CD4-positive, alpha-beta T cell (primary cell): Measurements from ENCODE around the gene ACOT2. TPM values are rescaled to one million over a fixed set of nuclear protein-coding genes. Genes with fewer than 3 reads are reported as not detected.
A peak's percentile ranks its signal among the peaks of the same experiment; 100 is the strongest.
"Not testable (repeated sequence)": the region's sequence is repeated elsewhere in the genome, so short reads cannot be mapped to it uniquely, and the experiment has no call there.

Experiments used
- ATAC-seq: fragments of 200-7000 bp; cut with Tn5 transposase; one replicate; pipeline ENCODE4 v1.10.0; 2022; ENCODE audit warnings: mild to moderate bottlenecking; ENCODE audit not compliant: poor library complexity
- CTCF ChIA-PET: fragments of 350-600 bp; sonication (Branson Sonifier 250); formaldehyde crosslinking; loops from one replicate; lab custom pipeline; 2021; ENCODE audit warnings: antibody characterized with exemption, inconsistent platforms; lab: Charles Lee
- POLR2A ChIA-PET: fragments of 350-600 bp; sonication (Branson Sonifier 250); formaldehyde crosslinking; loops from one replicate; lab custom pipeline; 2021; ENCODE audit warnings: antibody characterized with exemption, inconsistent platforms; lab: Charles Lee
- DNase-seq, 14 experiments: peaks; one replicate each; pipeline ENCODE4 v3.0.0-alpha.2; 2013 to 2020; ENCODE audit warnings: mixed read lengths in 2 of 14
- H3K27ac ChIP-seq, 2 donors: one replicate each; pipeline versions ENCODE4 v1.5.1 to v1.7.0; 2013; ENCODE audit warnings: low read length in 2 of 2, low read depth in 1 of 2, mild to moderate bottlenecking in 1 of 2
- H3K27me3 ChIP-seq, 2 experiments: 1 replicate in 1 of 2; 2 replicates in 1 of 2; pipeline versions ENCODE4 v1.6.1 to v1.7.0; 2013; ENCODE audit warnings: low read length in 2 of 2, control low read depth in 1 of 2, mild to moderate bottlenecking in 1 of 2, moderate library complexity in 1 of 2; ENCODE audit not compliant: insufficient read depth in 2 of 2, control insufficient read depth in 1 of 2
- H3K36me3 ChIP-seq: one replicate; pipeline ENCODE4 v1.6.1; 2013; ENCODE audit warnings: low read length, control low read depth; ENCODE audit not compliant: insufficient read depth
- H3K4me1 ChIP-seq: one replicate; pipeline ENCODE4 v1.6.1; 2013; ENCODE audit warnings: low read length, control low read depth; ENCODE audit not compliant: insufficient read depth
- H3K4me3 ChIP-seq: one replicate; pipeline ENCODE4 v1.5.1; 2013; ENCODE audit warnings: mild to moderate bottlenecking, low read length, moderate library complexity
- H3K9me3 ChIP-seq, 2 experiments: 1 replicate in 1 of 2; 2 replicates in 1 of 2; pipeline versions ENCODE4 v1.6.1 to v1.7.0; 2013; ENCODE audit warnings: low read length in 2 of 2, mild to moderate bottlenecking in 2 of 2, control low read depth in 1 of 2, moderate library complexity in 1 of 2; ENCODE audit not compliant: control insufficient read depth in 1 of 2, insufficient read depth in 1 of 2
- H3K27ac Mint-ChIP-seq: one replicate; pipeline ENCODE4 v1.8.0; 2020; ENCODE audit warnings: mixed read lengths
- H3K27me3 Mint-ChIP-seq: one replicate; pipeline ENCODE4 v1.8.0; 2021; ENCODE audit warnings: mixed read lengths
- H3K36me3 Mint-ChIP-seq: one replicate; pipeline ENCODE4 v1.8.0; 2021; ENCODE audit warnings: low read depth, mixed read lengths
- H3K4me1 Mint-ChIP-seq: one replicate; pipeline ENCODE4 v1.8.0; 2021; ENCODE audit warnings: low read depth, mixed read lengths
- H3K4me3 Mint-ChIP-seq: one replicate; pipeline ENCODE4 v1.8.0; 2020; ENCODE audit warnings: mild to moderate bottlenecking, mixed read lengths
- H3K9me3 Mint-ChIP-seq: one replicate; pipeline ENCODE4 v1.8.0; 2020; ENCODE audit warnings: mixed read lengths
- CTCF ChIP-seq: fragments of 200-600 bp; IDR thresholded peaks from one replicate; pipeline ENCODE4 v1.8.0; 2022; ENCODE audit warnings: antibody characterized with exemption, mild to moderate bottlenecking
- intact Hi-C, 2 experiments: fragments of 100-400 bp; cut with DNase I in 1 of 2; cut with micrococcal nuclease in 1 of 2; formaldehyde crosslinking; loops; one replicate each; pipeline versions ENCODE4 v1.15.1 to v1.9.0; 2023 to 2025; cut with DNase I, micrococcal nuclease
- total RNA-seq, 174 experiments: library from RNA in 2 of 174; stranded (reverse) in 2 of 174; gene quantifications; one replicate each; pipeline ENCODE4 v1.2.3 and lab custom pipeline; 2021 to 2026

The ACOT2 gene
- total RNA-seq, 2 experiments from 2014 or later: 16.1 to 17.6 TPM

GRCh38 chr14:73526036-73526984, 42.7 kb upstream of the ACOT2 start:
- H3K9me3 ChIP-seq: peaks cover 0 to 4% of the 10 kb centered on the region in 2 experiments
- no peaks in the 10 kb centered on the region for H3K27me3 Mint-ChIP-seq
- DNase-seq (no peak), ATAC-seq (no peak)
- ChIA-PET CTCF (no interaction called here), POLR2A (interaction anchor here (1.1 kb wide), 1 partner anchor 38 kb away, joined by 3 read pairs; no protein-coding TSS in a partner anchor)
- no peaks in the 10 kb centered on the region for H3K27me3 ChIP-seq
- no peak overlapping the region for H3K4me3 ChIP-seq
- no peak overlapping the region for H3K27ac Mint-ChIP-seq
- H3K4me3 Mint-ChIP-seq: no peak overlapping the region
- H3K36me3 Mint-ChIP-seq: peaks cover 12% of the 10 kb centered on the region
- no peaks in the 10 kb centered on the region for H3K36me3 ChIP-seq
- H3K4me1 Mint-ChIP-seq: no peaks in the 10 kb centered on the region
- H3K9me3 Mint-ChIP-seq: no peaks in the 10 kb centered on the region
- intact Hi-C loops: no loop called here
- TF ChIP-seq CTCF: no peak
- H3K27ac ChIP-seq: no peak overlapping the region
- H3K4me1 ChIP-seq: no peaks in the 10 kb centered on the region

GRCh38 chr14:73529356-73529755, 39.7 kb upstream of the ACOT2 start:
- ATAC-seq, H3K27me3 Mint-ChIP-seq, H3K36me3 ChIP-seq, H3K4me3 Mint-ChIP-seq, H3K27ac ChIP-seq, intact Hi-C loops, H3K9me3 Mint-ChIP-seq, H3K4me1 ChIP-seq, H3K36me3 Mint-ChIP-seq, H3K27me3 ChIP-seq, H3K4me3 ChIP-seq, H3K9me3 ChIP-seq, DNase-seq, H3K4me1 Mint-ChIP-seq, H3K27ac Mint-ChIP-seq, POLR2A ChIA-PET: not testable (repeated sequence)
- CTCF ChIA-PET: interaction anchor here (0.6 to 1.3 kb wide), 2 partner anchors 17 to 31 kb away, joined by 3 to 4 read pairs; no protein-coding TSS in a partner anchor

GRCh38 chr14:73531971-73532370, 37.0 kb upstream of the ACOT2 start:
- ATAC-seq, H3K9me3 ChIP-seq, H3K4me1 ChIP-seq, POLR2A ChIA-PET, intact Hi-C loops, H3K9me3 Mint-ChIP-seq, H3K36me3 ChIP-seq, H3K4me3 Mint-ChIP-seq, DNase-seq, H3K27ac ChIP-seq, H3K27me3 ChIP-seq, CTCF ChIA-PET, H3K27ac Mint-ChIP-seq, H3K4me1 Mint-ChIP-seq, H3K36me3 Mint-ChIP-seq, H3K27me3 Mint-ChIP-seq, H3K4me3 ChIP-seq: not testable (repeated sequence)

GRCh38 chr14:73537244-73538045, 31.6 kb upstream of the ACOT2 start:
- H3K36me3 ChIP-seq, H3K4me3 Mint-ChIP-seq, H3K27ac Mint-ChIP-seq, H3K27ac ChIP-seq, H3K36me3 Mint-ChIP-seq, H3K4me1 ChIP-seq, CTCF ChIA-PET, POLR2A ChIA-PET, H3K9me3 ChIP-seq, H3K4me3 ChIP-seq, intact Hi-C loops, H3K4me1 Mint-ChIP-seq, H3K27me3 Mint-ChIP-seq, ATAC-seq, H3K9me3 Mint-ChIP-seq, H3K27me3 ChIP-seq: not testable (repeated sequence)
- peak in 3 of 14 experiments; percentile 3 to 10 (median 5) for DNase-seq

- DNase-seq: peak in 12 of 14 experiments; percentile 17 to 64 (median 34)
- H3K27ac ChIP-seq, H3K27me3 Mint-ChIP-seq, H3K9me3 ChIP-seq, intact Hi-C loops, H3K9me3 Mint-ChIP-seq, H3K36me3 ChIP-seq, H3K27me3 ChIP-seq, H3K36me3 Mint-ChIP-seq, H3K27ac Mint-ChIP-seq, H3K4me1 Mint-ChIP-seq, POLR2A ChIA-PET, H3K4me3 Mint-ChIP-seq, H3K4me1 ChIP-seq, CTCF ChIA-PET, H3K4me3 ChIP-seq: not testable (repeated sequence)
- peak; percentile 100 for ATAC-seq
Measured at GRCh38 chr14:73539017-73539416, 30.0 kb upstream of the ACOT2 start.

DNA sequence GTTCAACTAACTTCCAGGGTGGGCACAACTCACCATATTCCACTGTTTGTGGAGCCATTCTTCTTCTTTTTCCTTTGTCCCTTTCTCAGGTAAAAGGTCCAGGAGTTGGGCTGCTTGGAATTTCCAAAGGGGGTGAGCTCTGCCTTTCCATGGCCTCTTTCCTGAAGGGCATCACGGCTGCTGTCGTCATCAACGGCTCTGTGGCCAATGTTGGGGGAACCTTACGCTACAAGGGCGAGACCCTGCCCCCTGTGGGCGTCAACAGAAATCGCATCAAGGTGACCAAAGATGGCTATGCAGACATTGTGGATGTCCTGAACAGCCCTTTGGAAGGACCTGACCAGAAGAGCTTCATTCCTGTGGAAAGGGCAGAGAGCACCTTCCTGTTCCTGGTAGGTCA, 26.1 kb upstream of the ACOT2 start:
- H3K9me3 ChIP-seq, intact Hi-C loops, H3K36me3 Mint-ChIP-seq, H3K4me3 Mint-ChIP-seq, H3K27ac ChIP-seq, ATAC-seq, H3K4me3 ChIP-seq, CTCF ChIA-PET, H3K4me1 ChIP-seq, H3K4me1 Mint-ChIP-seq, H3K27me3 ChIP-seq, H3K36me3 ChIP-seq, H3K27ac Mint-ChIP-seq, H3K9me3 Mint-ChIP-seq, DNase-seq, POLR2A ChIA-PET, H3K27me3 Mint-ChIP-seq: not testable (repeated sequence)
